MM.1S (cell line): Measurements from ENCODE around the gene TRIP4.

Experiments used
- EZH2phosphoT487 ChIP-seq: fragments of 300-600 bp; sonication (generic); IDR thresholded peaks from 2 replicates; pipeline ENCODE4 v1.6.1; 2018; ENCODE audit warnings: antibody characterized with exemption, low read length
- TF ChIP-seq, protein P1 (sequence below): fragments of 300-600 bp; sonication (generic); IDR thresholded peaks from 2 replicates; pipeline ENCODE4 v1.5.1; 2016; ENCODE audit warnings: antibody characterized with exemption, low read length, mixed read lengths

DNA sequence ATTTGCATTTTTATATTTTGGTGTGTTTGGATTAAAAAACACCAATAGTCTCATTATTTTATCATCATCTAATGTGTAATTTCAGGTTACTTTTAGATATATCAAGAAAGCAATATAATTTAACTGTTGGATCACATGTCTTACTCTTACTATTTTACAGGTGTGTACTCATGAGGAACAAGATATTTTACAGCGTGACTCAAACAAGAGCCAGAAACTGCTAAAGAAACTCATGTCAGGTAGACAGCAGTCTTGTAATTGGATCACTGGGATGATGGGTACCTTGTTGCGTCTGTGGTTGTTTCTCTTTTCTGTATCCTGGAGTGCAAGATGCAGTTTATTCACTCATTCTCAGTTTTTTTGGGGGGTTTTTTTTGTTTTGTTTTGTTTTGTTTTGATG is 12.9 kb downstream of the TRIP4 start:
- TF ChIP-seq EZH2phosphoT487: no peak
- TF ChIP-seq, protein P1, sequence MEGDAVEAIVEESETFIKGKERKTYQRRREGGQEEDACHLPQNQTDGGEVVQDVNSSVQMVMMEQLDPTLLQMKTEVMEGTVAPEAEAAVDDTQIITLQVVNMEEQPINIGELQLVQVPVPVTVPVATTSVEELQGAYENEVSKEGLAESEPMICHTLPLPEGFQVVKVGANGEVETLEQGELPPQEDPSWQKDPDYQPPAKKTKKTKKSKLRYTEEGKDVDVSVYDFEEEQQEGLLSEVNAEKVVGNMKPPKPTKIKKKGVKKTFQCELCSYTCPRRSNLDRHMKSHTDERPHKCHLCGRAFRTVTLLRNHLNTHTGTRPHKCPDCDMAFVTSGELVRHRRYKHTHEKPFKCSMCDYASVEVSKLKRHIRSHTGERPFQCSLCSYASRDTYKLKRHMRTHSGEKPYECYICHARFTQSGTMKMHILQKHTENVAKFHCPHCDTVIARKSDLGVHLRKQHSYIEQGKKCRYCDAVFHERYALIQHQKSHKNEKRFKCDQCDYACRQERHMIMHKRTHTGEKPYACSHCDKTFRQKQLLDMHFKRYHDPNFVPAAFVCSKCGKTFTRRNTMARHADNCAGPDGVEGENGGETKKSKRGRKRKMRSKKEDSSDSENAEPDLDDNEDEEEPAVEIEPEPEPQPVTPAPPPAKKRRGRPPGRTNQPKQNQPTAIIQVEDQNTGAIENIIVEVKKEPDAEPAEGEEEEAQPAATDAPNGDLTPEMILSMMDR: no peak
